8988T (cell line): Measurements from ENCODE around the gene IL13RA2.

Experiments
- DNase-seq: peaks from one replicate; pipeline ENCODE4 v3.0.0; 2011

The IL13RA2 gene

DNA sequence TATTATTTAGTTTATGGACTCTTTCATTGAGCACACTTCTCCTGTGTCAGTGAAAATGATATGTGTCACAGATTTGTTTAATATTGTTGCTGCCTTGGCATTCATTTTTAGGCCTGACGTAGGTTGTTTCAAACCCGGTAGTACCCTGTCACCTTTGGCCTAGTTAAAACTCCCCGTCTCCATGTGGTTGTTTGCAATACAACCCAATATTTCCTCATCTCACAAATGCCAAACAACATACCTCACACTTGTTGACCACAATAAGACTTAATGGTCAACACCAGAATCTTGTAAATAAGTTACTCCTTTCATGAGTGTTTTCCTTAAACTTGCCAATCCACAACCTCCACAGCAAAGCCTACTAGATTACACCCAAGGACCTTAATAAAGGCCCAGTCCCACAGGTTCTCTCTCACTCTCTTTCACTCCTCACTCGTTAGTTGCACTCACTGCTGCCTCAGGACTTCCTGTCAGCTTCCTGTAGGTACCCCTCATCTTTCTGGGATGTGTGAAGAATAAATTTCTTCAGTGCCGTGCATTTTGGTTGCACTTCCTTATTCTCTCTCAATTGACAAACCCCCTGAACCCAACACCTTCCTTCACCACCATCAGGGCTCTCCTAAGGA lies 31.3 kb downstream of the IL13RA2 start:
- DNase-seq = no peak

DNA sequence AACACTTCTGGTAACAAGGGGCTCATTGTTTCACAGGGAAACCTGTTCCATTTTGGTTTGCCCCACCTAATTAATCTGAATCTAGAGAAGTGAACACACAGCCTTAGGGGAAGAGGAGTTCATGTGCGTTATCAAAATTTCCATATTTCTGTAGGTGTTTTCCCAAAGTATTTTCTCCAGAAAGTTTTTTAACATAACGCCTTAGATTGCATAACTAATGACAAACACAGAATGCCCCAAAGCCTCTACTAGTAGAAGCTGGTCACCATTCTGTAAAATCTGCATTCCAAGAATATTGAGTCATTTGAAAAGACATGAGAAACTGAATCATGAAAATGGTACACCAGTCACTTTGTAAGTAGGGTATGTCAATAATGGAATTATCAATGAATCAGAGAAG lies 41.1 kb downstream of the IL13RA2 start:
- DNase-seq = no peak

DNA sequence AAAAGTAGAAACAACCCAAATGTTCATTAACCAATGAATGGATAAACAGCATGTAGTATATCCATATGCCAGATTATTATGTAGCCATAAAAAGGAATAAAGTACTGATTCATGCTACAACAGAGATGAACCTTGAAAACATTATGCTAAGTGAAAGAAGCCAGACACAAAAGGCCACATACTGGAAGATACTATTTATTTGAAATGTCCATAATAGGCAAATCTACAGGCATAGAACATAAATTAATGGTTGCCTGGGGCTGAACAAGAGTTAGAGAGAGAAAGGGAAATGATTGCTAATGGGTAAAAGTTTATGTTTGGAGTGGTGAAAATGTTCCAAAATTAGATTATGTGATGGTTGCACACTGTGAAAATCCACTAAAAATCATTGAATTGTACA lies 44.4 kb downstream of the IL13RA2 start:
- no peak for DNase-seq

DNA sequence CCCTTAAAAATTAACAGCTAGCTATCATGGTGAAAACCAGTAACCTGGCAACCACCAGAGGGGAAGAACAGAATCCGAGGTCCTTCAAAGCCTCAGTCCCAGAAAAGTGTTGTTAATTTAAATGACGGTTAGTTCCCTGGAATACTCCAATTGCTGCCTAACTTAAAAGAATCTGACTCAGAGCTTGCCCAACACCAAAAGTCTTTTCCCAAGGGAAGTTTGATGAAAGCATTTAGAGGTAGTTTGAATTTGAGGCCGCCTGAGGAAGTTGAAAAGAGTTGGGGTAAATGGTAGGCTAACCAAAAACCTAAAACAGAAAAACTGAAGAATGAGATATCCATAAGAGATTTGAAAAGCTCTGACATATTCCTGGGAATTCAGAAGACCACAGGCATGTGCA lies 46.6 kb downstream of the IL13RA2 start:
- DNase-seq = no peak

DNA sequence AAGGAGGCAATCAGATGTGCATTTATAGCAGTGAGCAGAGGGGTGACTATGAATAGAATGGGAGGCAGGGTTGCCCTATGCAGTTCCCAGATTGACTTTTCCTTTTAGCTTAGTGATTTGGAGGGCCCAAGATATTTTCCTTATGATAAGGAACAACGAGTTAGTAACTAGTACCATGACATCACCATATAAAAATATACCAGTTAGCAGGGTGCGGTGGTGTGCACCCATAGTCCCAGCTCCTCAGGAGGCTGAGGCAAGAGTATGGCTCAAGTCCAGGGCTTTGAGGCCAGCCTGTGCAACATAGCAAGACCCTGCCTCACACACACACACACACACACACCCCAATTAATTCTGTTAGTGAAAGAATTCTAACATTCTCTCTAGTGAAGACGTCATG lies 53.0 kb downstream of the IL13RA2 start:
- no peak for DNase-seq

DNA sequence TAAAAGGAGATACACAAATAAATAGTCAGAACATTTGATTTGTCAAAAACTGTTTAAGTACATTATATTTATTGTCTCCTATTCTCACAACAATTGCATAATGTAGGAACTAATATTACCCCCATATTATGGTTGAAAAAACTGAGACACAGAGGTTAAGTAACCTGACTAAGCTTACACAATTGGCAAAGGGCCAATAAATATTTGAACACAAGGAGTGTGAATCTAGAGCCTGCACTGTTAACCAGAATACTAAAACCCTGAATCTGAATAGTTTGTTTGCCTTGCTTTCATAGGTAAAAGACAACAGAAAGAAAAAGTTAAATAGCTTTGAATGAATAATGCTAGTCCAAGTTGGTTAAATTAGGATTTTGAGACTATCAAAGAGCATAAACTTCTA lies 55.2 kb downstream of the IL13RA2 start:
- no peak for DNase-seq

DNA sequence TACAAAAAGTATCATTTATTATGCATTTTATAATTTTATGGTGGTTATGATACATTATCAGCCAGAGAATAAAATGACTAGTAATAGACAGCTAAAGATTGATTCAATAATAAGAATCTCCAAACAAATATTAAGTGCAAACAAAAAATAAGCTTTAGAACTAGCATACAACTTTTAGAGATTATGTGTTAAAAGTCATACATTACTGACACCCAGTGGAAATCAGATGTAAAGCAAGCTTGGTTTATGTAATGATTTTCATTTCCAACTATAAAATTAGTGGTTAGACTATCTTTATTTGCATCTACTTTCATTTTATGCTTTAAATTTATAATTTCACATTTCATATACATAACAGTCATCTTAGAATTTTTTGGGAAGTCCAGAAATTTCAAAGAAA lies 57.7 kb downstream of the IL13RA2 start:
- no peak for DNase-seq
